ENCODE data around the gene NTN1.

Gene NTN1

DNA sequence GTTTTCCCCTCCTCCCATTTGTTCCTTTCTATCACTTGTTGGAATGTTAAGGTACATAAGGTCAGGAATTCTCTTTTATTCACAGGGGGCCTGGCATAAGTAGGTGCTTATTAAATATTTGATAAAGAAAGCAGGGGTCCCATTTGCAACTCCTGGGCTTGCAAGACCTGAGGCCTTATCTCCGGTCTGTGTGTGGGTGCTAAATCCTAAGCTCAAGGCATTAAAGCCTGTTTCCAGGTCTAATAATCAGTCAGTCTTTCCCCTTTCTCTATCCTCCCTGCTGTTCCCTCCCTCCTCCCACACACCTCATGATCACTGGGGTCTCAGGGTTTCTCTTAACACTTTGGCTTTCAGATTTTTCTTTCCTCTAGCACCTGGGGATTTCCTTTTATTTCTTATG is 17.1 kb downstream of the NTN1 start:
- no peak for DNase-seq (ENCODE audit: low read depth, low spot score)
- TF ChIP-seq, protein P1, sequence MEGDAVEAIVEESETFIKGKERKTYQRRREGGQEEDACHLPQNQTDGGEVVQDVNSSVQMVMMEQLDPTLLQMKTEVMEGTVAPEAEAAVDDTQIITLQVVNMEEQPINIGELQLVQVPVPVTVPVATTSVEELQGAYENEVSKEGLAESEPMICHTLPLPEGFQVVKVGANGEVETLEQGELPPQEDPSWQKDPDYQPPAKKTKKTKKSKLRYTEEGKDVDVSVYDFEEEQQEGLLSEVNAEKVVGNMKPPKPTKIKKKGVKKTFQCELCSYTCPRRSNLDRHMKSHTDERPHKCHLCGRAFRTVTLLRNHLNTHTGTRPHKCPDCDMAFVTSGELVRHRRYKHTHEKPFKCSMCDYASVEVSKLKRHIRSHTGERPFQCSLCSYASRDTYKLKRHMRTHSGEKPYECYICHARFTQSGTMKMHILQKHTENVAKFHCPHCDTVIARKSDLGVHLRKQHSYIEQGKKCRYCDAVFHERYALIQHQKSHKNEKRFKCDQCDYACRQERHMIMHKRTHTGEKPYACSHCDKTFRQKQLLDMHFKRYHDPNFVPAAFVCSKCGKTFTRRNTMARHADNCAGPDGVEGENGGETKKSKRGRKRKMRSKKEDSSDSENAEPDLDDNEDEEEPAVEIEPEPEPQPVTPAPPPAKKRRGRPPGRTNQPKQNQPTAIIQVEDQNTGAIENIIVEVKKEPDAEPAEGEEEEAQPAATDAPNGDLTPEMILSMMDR (IDR thresholded peaks at IDR 0.05; ENCODE audit: insufficient read depth, low read length, missing control alignments) = no peak
- ChIA-PET POLR2A (no interaction called here), CTCF (no interaction called here)
- no peak overlapping the region for H3K4me3 ChIP-seq (ENCODE audit: low read depth, low read length)

DNA sequence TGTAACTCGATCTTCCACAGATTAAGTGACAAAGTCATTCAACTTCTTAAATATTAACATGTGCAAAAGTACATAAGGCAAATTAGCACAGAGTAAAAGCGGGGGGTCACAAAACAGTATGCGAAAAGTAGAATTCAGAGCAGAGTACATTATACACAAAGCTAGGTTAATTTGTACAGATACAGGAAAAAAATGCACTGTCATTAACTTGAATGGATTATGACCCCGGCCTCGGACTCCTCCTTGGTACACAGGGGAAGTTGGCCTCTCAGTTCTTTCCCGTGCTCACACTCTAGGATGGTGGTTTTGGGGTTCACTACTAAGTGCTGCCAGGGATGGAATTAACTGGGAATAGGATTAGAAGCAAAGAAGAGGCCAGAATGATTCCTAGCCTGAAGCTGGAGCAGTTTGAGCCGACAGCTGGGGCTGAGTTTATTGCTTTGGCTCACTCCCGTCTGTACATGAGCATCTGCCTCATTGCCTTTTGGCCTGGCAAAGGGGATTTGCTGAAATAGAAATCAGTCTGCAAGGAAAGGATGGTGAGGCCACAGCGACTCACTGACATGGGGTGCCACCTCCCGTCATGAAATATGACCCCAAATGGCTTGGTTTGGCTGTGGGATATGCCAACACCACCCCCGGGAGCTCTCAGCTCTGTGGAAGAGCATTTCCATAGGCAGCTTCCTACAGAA is 23.6 kb downstream of the NTN1 start:
- ChIA-PET POLR2A (no interaction called here), CTCF (no interaction called here)
- TF ChIP-seq, protein P1 (IDR thresholded peaks at IDR 0.05; ENCODE audit: insufficient read depth, low read length, missing control alignments) = no peak

DNA sequence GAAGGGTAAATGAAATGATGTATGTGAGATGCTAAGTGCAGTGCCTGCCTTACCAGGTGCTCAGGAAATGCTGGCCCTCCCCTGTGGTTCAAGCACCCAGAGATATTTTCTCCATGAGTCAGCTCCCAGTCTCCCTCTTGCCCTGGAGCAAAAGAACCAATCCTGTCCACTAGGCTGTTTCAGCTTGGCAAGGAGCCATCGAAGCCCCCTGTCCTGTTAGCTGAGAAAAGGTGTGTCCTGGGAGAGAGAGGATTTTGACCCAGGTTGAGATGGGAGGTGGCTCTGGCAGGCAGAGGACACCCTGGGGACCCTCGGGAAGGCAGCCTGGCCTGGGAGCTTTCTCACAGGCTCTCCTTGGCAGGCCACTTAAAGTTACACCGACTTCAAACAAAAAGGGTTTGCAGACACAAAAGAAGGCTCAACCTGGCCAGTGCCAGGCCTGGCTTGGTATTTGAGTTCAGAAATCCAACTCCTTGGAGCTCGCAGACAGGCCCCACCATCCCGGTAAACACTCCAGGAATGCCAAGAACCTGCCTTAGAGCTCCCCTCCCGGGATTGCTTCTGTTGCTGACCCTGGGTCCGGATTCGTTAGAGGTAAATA is 29.6 kb downstream of the NTN1 start:
- TF ChIP-seq, protein P1 (IDR thresholded peaks at IDR 0.05; ENCODE audit: insufficient read depth, low read length, missing control alignments) = no peak

More for the DNA sequence above, 23.6 kb downstream of the NTN1 start:
- no peak overlapping the region for H3K4me3 ChIP-seq (ENCODE audit: low read depth, low read length)
- DNase-seq (ENCODE audit: low read depth, low spot score) = no peak

DNA sequence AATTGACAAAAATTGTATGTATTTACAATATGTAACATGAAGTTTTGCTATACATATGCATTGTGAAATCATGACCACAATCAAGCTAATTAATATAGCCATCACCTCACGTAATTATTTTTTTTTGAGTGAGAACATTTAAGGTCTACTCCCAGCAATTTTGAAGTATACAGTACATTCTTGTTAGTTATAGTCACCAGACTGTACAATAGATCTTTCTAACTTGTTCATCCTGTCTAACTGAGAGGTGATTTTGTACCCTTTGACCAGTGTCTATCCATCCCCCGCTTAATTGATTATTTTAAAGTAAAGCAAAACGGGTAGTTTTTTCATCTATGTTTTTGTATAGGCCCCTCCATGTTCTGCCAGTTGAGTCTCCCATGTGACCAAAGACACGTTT is 30.3 kb downstream of the NTN1 start:
- ChIA-PET POLR2A (no interaction called here), CTCF (no interaction called here)
- DNase-seq (ENCODE audit: low read depth, low spot score) = no peak
- TF ChIP-seq, protein P1 (IDR thresholded peaks at IDR 0.05; ENCODE audit: insufficient read depth, low read length, missing control alignments) = no peak
- H3K4me3 ChIP-seq (ENCODE audit: low read depth, low read length) = no peak overlapping the region

More for the DNA sequence above, 29.6 kb downstream of the NTN1 start:
- no peak overlapping the region for H3K4me3 ChIP-seq (ENCODE audit: low read depth, low read length)
- ChIA-PET CTCF (no interaction called here), POLR2A (no interaction called here)
- no peak for DNase-seq (ENCODE audit: low read depth, low spot score)

DNA sequence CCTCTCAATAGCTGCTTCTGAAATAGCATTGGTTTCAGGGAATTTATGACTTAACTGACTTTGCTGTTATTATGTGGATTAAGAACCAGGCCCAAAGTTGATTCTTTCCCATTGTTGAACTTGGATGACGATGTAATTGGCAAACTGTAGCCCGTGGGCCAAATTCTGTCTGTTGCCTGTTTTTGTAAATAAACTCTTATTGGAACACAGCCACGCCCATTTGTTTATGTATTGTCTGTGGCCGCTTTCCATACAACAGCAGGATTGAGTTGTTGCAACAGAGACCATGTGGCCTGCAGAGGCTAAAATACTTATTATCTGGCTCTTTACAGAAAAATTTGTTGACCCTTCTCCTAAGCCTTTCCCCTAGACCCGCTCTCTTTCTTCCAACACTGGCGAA is 31.6 kb downstream of the NTN1 start:
- POLR2A ChIA-PET = no interaction called here

DNA sequence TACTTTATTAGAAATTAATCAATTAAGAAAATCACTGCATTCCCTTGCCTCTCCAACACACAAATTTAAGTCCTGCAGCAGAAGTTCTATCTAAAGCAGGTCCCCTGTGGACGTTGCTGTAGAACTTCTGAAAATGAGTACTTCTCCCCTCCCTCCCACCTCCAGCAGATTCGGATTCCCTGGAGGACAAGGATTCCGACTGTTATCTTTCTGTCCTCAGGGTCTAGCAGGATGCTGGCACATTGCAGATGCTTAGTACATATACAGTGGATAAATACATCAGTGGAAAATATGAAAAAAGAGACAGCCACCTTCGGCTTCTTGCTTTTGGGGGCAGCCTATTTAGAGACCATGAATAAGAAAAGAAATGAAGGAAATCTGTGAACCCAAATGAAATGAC is 32.1 kb downstream of the NTN1 start:
- DNase-seq (ENCODE audit: low read depth, low spot score) = no peak
- ChIA-PET CTCF (no interaction called here), POLR2A (no interaction called here)
- H3K4me3 ChIP-seq (ENCODE audit: low read depth, low read length) = no peak overlapping the region
- TF ChIP-seq, protein P1 (IDR thresholded peaks at IDR 0.05; ENCODE audit: insufficient read depth, low read length, missing control alignments) = no peak

More for the DNA sequence above, 31.6 kb downstream of the NTN1 start:
- TF ChIP-seq, protein P1 (IDR thresholded peaks at IDR 0.05; ENCODE audit: insufficient read depth, low read length, missing control alignments) = no peak
- H3K4me3 ChIP-seq (ENCODE audit: low read depth, low read length) = no peak overlapping the region
- CTCF ChIA-PET = no interaction called here
- no peak for DNase-seq (ENCODE audit: low read depth, low spot score)
